ENCODE data around the gene TMEM87B. TPM values are rescaled to one million over a fixed set of nuclear protein-coding genes. Genes with fewer than 3 reads are reported as not detected.

The TMEM87B gene
- total and polyA plus RNA-seq, 4 donors = 11.2 to 26.4 (median 18.1) TPM

- H3K27me3 ChIP-seq (ENCODE audit: control insufficient read depth in 3 of 3, insufficient read depth in 3 of 3, low read length in 2 of 3) = no peaks in the 10 kb centered on the region
- no peak overlapping the region for H3K4me3 ChIP-seq
- peaks cover 0 to 14% (median 2%) of the 10 kb centered on the region in 5 donors for H3K4me1 ChIP-seq (ENCODE audit: control insufficient read depth in 5 of 5, insufficient read depth in 5 of 5, low read length in 5 of 5)
- H3K36me3 ChIP-seq (ENCODE audit: control insufficient read depth in 4 of 4, insufficient read depth in 4 of 4, low read length in 4 of 4) = peaks cover 9 to 38% (median 23%) of the 10 kb centered on the region in 4 donors
- DNase-seq (peak in 2 of 3 donors; percentile 64 to 66), ATAC-seq (ENCODE audit: insufficient read depth, low FRiP score) (no peak)
- 77 to 80% methylated on average over 1 of the region's 1 CpG for WGBS, 2 donors
- H3K27ac ChIP-seq (ENCODE audit: low read depth in 1 of 2, low read length in 1 of 2) = no peak overlapping the region
- no peaks in the 10 kb centered on the region for H3K9me3 ChIP-seq (ENCODE audit: control insufficient read depth in 4 of 4, insufficient read depth in 3 of 4, low read length in 3 of 4)
- peak overlapping the region in 1 of 2 donors; percentile 4 for H3K9ac ChIP-seq (ENCODE audit: insufficient read depth in 1 of 2, low read length in 2 of 2)
- no peak for TF ChIP-seq CTCF (IDR thresholded peaks at IDR 0.05; ENCODE audit: control extremely low read depth, extremely low read depth)
Measured at GRCh38 chr2:112081262-112081661, 26.2 kb downstream of the TMEM87B start.

GRCh38 chr2:112084689-112085374, 29.8 kb downstream of the TMEM87B start:
- Histone ChIP-seq H3K36me3 (ENCODE audit: control insufficient read depth in 4 of 4, insufficient read depth in 4 of 4, low read length in 4 of 4) (peaks cover 17 to 43% (median 32%) of the 10 kb centered on the region in 4 donors), H3K27ac (ENCODE audit: low read depth in 1 of 2, low read length in 1 of 2) (no peak overlapping the region), H3K9ac (ENCODE audit: insufficient read depth in 1 of 2, low read length in 2 of 2) (no peak overlapping the region), H3K4me1 (ENCODE audit: control insufficient read depth in 5 of 5, insufficient read depth in 5 of 5, low read length in 5 of 5) (peaks cover 0 to 14% (median 0%) of the 10 kb centered on the region in 5 donors), H3K9me3 (ENCODE audit: control insufficient read depth in 4 of 4, insufficient read depth in 3 of 4, low read length in 3 of 4) (no peaks in the 10 kb centered on the region), H3K27me3 (ENCODE audit: control insufficient read depth in 3 of 3, insufficient read depth in 3 of 3, low read length in 2 of 3) (no peaks in the 10 kb centered on the region), H3K4me3 (no peak overlapping the region)
- ATAC-seq (ENCODE audit: insufficient read depth, low FRiP score) = no peak
- no peak for TF ChIP-seq CTCF (IDR thresholded peaks at IDR 0.05; ENCODE audit: control extremely low read depth, extremely low read depth)
- 78 to 82% methylated on average over 4 of the region's 4 CpGs for WGBS, 2 donors
- no peak for DNase-seq

- H3K27me3 ChIP-seq (ENCODE audit: control insufficient read depth in 3 of 3, insufficient read depth in 3 of 3, low read length in 2 of 3) = no peaks in the 10 kb centered on the region
- H3K27ac ChIP-seq (ENCODE audit: low read depth in 1 of 2, low read length in 1 of 2) = no peak overlapping the region
- H3K9me3 ChIP-seq (ENCODE audit: control insufficient read depth in 4 of 4, insufficient read depth in 3 of 4, low read length in 3 of 4) = no peaks in the 10 kb centered on the region
- TF ChIP-seq CTCF (IDR thresholded peaks at IDR 0.05; ENCODE audit: control extremely low read depth, extremely low read depth) = no peak
- peaks cover 0 to 14% (median 0%) of the 10 kb centered on the region in 5 donors for H3K4me1 ChIP-seq (ENCODE audit: control insufficient read depth in 5 of 5, insufficient read depth in 5 of 5, low read length in 5 of 5)
- H3K36me3 ChIP-seq (ENCODE audit: control insufficient read depth in 4 of 4, insufficient read depth in 4 of 4, low read length in 4 of 4) = peaks cover 20 to 43% (median 37%) of the 10 kb centered on the region in 4 donors
- DNase-seq (no peak), ATAC-seq (ENCODE audit: insufficient read depth, low FRiP score) (no peak)
- H3K4me3 ChIP-seq = no peak overlapping the region
- H3K9ac ChIP-seq (ENCODE audit: insufficient read depth in 1 of 2, low read length in 2 of 2) = no peak overlapping the region
Measured at GRCh38 chr2:112085375-112085730, 30.3 kb downstream of the TMEM87B start.
